HG03571 (cell line): ENCODE measurements around the gene TM9SF1.

Experiments used
- ATAC-seq: cut with Tn5 transposase; IDR thresholded peaks from one replicate; pipeline ENCODE4 v1.9.1; 2021; ENCODE audit not compliant: unreplicated experiment

Gene TM9SF1

GRCh38 chr14:24156840-24157239 is 38.4 kb downstream of the TM9SF1 start:
- no peak for ATAC-seq

DNA sequence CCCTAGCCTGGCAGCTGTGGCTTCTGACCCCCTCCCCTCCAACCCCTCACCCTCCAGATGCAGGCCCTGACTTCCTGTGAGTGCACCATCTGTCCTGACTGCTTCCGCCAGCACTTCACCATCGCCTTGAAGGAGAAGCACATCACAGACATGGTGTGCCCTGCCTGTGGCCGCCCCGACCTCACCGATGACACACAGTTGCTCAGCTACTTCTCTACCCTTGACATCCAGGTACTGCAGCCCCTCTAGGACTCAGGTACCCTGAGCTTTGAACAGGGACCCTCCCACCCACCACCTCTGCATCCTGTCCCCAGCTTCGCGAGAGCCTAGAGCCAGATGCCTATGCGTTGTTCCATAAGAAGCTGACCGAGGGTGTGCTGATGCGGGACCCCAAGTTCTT is 40.1 kb downstream of the TM9SF1 start:
- no peak for ATAC-seq

DNA sequence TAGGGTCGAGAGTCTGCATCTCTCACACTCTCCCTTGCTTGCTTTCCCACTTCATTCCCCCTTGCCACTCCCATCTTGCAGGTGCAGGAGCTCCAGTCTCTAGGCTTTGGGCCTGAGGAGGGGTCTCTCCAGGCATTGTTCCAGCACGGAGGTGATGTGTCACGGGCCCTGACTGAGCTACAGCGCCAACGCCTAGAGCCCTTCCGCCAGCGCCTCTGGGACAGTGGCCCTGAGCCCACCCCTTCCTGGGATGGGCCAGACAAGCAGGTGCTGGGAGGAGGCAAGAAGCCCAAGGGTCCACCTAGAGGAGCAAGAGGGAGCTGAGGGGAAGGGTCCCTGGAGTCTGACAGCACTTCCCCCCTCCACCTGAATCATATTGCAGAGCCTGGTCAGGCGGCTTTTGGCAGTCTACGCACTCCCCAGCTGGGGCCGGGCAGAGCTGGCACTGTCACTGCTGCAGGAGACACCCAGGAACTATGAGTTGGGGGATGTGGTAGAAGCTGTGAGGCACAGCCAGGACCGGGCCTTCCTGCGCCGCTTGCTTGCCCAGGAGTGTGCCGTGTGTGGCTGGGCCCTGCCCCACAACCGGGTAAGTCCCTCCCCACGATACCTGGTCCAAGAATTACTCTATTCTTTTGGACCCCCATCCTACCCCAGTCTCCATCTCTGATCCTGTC is 43.7 kb downstream of the TM9SF1 start:
- ATAC-seq: no peak

GRCh38 chr14:24150993-24151392 is 44.2 kb downstream of the TM9SF1 start:
- ATAC-seq: no peak

DNA sequence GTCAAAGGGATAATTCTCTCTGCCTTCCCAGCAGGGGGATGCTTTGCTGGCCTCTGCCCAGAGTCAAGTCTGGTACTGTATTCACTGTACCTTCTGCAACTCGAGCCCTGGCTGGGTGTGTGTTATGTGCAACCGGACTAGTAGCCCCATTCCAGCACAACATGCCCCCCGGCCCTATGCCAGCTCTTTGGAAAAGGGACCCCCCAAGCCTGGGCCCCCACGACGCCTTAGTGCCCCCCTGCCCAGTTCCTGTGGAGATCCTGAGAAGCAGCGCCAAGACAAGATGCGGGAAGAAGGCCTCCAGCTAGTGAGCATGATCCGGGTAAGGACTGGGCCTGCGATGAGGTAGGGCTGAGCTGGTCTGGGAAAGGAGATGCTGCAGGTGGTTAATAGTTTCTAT is 44.7 kb downstream of the TM9SF1 start:
- no peak for ATAC-seq

DNA sequence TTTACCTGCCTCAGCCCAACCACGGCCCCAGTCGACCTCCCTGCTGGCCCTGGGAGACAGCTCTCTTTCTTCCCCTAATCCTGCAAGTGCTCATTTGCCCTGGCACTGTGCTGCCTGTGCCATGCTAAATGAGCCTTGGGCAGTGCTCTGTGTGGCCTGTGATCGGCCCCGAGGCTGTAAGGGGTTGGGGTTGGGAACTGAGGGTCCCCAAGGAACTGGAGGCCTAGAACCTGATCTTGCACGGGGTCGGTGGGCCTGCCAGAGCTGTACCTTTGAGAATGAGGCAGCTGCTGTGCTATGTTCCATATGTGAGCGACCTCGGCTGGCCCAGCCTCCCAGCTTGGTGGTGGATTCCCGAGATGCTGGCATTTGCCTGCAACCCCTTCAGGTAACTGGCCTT is 45.2 kb downstream of the TM9SF1 start:
- ATAC-seq: no peak

GRCh38 chr14:24149302-24149969 is 45.8 kb downstream of the TM9SF1 start:
- no peak for ATAC-seq

- no peak for ATAC-seq
Measured at GRCh38 chr14:24147761-24148428, 47.3 kb downstream of the TM9SF1 start.

GRCh38 chr14:24146978-24147760 is 48.1 kb downstream of the TM9SF1 start, which contains the start of gene RNF31:
TSS of gene RNF31 (plus strand) at chr14:24147498. CDS start at chr14:24147699, 201 bp downstream.
- peak; percentile 80 for ATAC-seq

DNA sequence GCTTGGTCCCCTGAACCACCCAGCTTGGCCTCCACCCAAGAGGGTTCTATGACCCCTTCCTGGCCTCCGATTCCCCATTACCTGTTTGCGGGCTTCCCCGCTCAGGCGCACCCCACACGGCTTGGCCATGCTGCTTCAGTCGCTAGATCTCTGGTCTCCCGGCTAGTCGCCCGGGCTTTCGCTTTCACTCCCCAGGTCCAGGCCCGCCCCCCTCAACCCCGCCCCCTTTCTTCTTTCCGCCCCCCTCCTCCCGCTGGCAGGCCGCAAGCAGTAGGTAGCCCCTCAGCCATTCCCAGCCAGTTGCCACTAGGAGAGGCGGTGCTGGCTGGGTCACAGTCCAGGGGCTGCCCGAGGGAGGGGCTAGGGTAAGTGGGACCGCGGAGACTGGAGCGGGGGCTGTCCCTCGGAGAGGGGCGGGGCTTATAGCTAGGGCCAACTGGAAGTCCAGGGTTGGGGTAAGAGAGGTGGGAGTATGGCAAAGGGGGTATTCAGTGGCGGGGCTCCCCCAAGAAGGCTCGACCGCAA is 48.7 kb downstream of the TM9SF1 start, which contains the start of gene PSME2:
Gene PSME2, minus strand, starts transcription at position 158 of the 525 bp plus-strand sequence. Its CDS starts 29 bp downstream, at position 129.
- ATAC-seq: peak; percentile 47

GRCh38 chr14:24145690-24146452 is 49.4 kb downstream of the TM9SF1 start:
- no peak for ATAC-seq

GRCh38 chr14:24145219-24145618 is 50.0 kb downstream of the TM9SF1 start:
- ATAC-seq: no peak

GRCh38 chr14:24144451-24144850 is 50.8 kb downstream of the TM9SF1 start:
- no peak for ATAC-seq

GRCh38 chr14:24143511-24143910 is 51.7 kb downstream of the TM9SF1 start:
- ATAC-seq: no peak

DNA sequence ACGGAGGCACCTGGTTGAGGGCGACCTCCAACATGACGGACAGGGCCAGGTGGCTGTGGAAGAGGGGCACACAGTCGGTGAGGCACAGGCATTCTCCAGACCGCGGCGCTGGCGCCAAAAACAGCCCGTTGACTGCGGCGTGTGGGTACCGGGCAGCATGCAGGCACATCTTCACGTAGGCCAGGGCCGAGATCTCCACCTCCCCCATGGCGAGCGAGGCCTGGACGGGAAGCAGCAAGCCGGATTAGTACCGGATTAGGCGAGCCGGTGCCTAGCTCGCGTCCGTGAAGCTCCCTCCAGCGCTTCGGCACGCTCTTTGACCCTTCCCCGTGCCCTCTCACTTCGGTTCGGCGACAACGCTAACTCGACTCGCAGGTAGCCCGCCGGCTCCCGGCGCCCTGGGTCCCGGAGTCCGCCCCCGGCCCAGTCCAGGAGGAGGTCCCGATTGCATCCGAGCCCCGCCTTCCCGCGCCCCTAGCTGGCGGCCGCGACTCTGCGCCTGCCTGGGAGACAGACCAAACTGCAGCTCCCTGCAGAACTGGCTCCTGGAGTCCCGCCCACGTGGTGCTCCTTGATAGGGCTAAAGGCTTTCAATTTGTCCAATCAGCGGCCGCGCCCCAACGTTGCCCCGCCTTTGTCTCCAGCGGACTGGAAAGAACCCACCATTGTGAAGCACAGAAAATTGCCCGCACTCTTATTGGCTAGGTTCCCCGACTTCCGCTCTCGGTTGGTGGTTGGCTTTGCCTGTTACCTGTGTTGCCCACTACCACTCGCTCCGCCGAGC is 54.0 kb downstream of the TM9SF1 start, which contains the start of gene EMC9:
Gene EMC9, minus strand, starts transcription at position 495 of the 784 bp plus-strand sequence. Its CDS starts 287 bp downstream, at position 208.
- ATAC-seq: peak; percentile 80

- no peak for ATAC-seq
Measured at GRCh38 chr14:24139272-24139934, 55.8 kb downstream of the TM9SF1 start.
